IMR-90 (cell line): Measurements from ENCODE around the gene HSPG2.

Source experiments
- BHLHE40 ChIP-seq: fragments of 150-350 bp; IDR thresholded peaks from 2 replicates; pipeline ENCODE4 v1.6.1; 2016; ENCODE audit warnings: mild to moderate bottlenecking, low read depth, low read length
- CEBPB ChIP-seq: IDR thresholded peaks from 2 replicates; pipeline ENCODE4 v1.6.1; 2012; ENCODE audit warnings: low read depth, low read length, improper control_type of control experiment
- MXI1 ChIP-seq: IDR thresholded peaks from 2 replicates; pipeline ENCODE4 v1.6.1; 2012; ENCODE audit warnings: low read depth, mild to moderate bottlenecking, low read length, moderate library complexity, borderline replicate concordance
- POLR2A ChIP-seq: IDR thresholded peaks from 2 replicates; pipeline ENCODE4 v1.6.1; 2012; ENCODE audit warnings: mild to moderate bottlenecking, low read depth, low read length
- RAD21 ChIP-seq: IDR thresholded peaks from 2 replicates; pipeline ENCODE4 v1.6.1; 2012; ENCODE audit warnings: low read length, improper control_type of control experiment
- TF ChIP-seq, protein P1 (sequence below): conservative IDR thresholded peaks from 2 replicates; pipeline ENCODE4 v1.5.1; 2012; ENCODE audit warnings: mild to moderate bottlenecking, low read depth, low read length, improper control_type of control experiment

GRCh38 chr1:21820597-21821232, 116.4 kb downstream of the HSPG2 start:
- TF ChIP-seq MXI1 (no peak), POLR2A (no peak), CEBPB (no peak), RAD21 (no peak), BHLHE40 (no peak)
- TF ChIP-seq, protein P1, sequence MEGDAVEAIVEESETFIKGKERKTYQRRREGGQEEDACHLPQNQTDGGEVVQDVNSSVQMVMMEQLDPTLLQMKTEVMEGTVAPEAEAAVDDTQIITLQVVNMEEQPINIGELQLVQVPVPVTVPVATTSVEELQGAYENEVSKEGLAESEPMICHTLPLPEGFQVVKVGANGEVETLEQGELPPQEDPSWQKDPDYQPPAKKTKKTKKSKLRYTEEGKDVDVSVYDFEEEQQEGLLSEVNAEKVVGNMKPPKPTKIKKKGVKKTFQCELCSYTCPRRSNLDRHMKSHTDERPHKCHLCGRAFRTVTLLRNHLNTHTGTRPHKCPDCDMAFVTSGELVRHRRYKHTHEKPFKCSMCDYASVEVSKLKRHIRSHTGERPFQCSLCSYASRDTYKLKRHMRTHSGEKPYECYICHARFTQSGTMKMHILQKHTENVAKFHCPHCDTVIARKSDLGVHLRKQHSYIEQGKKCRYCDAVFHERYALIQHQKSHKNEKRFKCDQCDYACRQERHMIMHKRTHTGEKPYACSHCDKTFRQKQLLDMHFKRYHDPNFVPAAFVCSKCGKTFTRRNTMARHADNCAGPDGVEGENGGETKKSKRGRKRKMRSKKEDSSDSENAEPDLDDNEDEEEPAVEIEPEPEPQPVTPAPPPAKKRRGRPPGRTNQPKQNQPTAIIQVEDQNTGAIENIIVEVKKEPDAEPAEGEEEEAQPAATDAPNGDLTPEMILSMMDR = no peak
